Heart left ventricle (tissue), 13 donors: ENCODE results near the gene CLCA1.

Source experiments
- CTCF ChIP-seq, 12 donors: fragments of 200-600 bp; sonication (generic) in 4 of 12; IDR thresholded peaks; one replicate each; pipeline versions ENCODE4 v1.5.0 to v1.8.0; 2018 to 2022; ENCODE audit warnings: antibody characterized with exemption in 12 of 12, mild to moderate bottlenecking in 5 of 12
- POLR2A ChIP-seq, 2 donors: fragments of 450-650 bp; IDR thresholded peaks; one replicate each; pipeline ENCODE4 v1.6.1; 2017; ENCODE audit warnings: antibody characterized with exemption in 2 of 2, mild to moderate bottlenecking in 2 of 2, moderate library complexity in 2 of 2
- donor health status: ischemic (EF 13 %, LVEDD 7.1; RV severe dilation, severe dysfunction).
- donor health status: DM: no; HTN: yes; CAD: no.
- donor health status: DM: no; HTN: no; CAD: no.
- donor health status: ischemic (EF 25% LVEDD 6.9; RV normal size, moderate dysfunction).
- donor health status: ischemic (EF 25% LVEDD 5.7; RV mildly dilated, moderate dysfunction).
- donor health status: ischemic (EF 35%, LVEDD 5.7; RV mildly dilated, moderate dysfunction).
- donor health status: nonischemic (EF 11% LVEDD 7.7; RV severe dilation, severe dysfunction).
- donor health status: DM: yes; HTN: yes; CAD: no.
- donor health status: PGD.
- donor health status: ischemic (EF 29% LVEDD 5.4; RV normal size, mild dysfunction).
- donor health status: nonischemic (EF 23%, LVEDD 6.1; RV moderate dilation, normal function).

GRCh38 chr1:86423873-86424272, 44.9 kb upstream of the CLCA1 start, which contains the start of gene CLCA2:
- no peak for TF ChIP-seq POLR2A (IDR thresholded peaks at IDR 0.05)
- no peak for TF ChIP-seq CTCF (IDR thresholded peaks at IDR 0.05)
